ENCODE measurements around the gene KCNIP4. TPM values are rescaled to one million over a fixed set of nuclear protein-coding genes. Genes with fewer than 3 reads are reported as not detected.

The KCNIP4 gene
- polyA plus RNA-seq, 3 donors = 0.09 to 0.25 TPM; not detected in 1

- Mint-ChIP-seq H3K36me3 (no peaks in the 10 kb centered on the region), H3K4me3 (no peak overlapping the region), H3K9me3 (peaks cover 0 to 9% (median 1%) of the 10 kb centered on the region in 7 donors), H3K27me3 (ENCODE audit: low read depth in 3 of 3) (no peaks in the 10 kb centered on the region), H3K27ac (no peak overlapping the region), H3K4me1 (no peaks in the 10 kb centered on the region)
- Histone ChIP-seq H3K27ac (ENCODE audit: low read depth in 1 of 2, low read length in 2 of 2) (no peak overlapping the region), H3K36me3 (replicated peaks in 1 of 2; ENCODE audit: control insufficient read depth in 1 of 2, insufficient read depth in 2 of 2, low read length in 2 of 2) (no peaks in the 10 kb centered on the region), H3K4me2 (replicated peaks; ENCODE audit: extremely low read depth, low read length, poor library complexity, severe bottlenecking) (no peak overlapping the region), H4K20me1 (ENCODE audit: insufficient read depth, low read length) (no peaks in the 10 kb centered on the region), H3K9ac (ENCODE audit: insufficient read depth, low read length, poor library complexity, severe bottlenecking) (no peak overlapping the region), H3K4me1 (ENCODE audit: control insufficient read depth in 1 of 2, insufficient read depth in 2 of 2, low read length in 2 of 2) (no peaks in the 10 kb centered on the region), H3K27me3 (ENCODE audit: control insufficient read depth in 2 of 2, insufficient read depth in 2 of 2, low read length in 2 of 2) (no peaks in the 10 kb centered on the region), H2AFZ (ENCODE audit: insufficient read depth, low read depth, low read length, poor library complexity, severe bottlenecking) (no peak overlapping the region), H3K79me2 (ENCODE audit: insufficient read depth, low read length) (no peaks in the 10 kb centered on the region), H3K9me3 (replicated peaks in 1 of 2; ENCODE audit: control insufficient read depth in 1 of 2, insufficient read depth in 1 of 2, low read length in 2 of 2) (no peaks in the 10 kb centered on the region), H3K4me3 (replicated peaks in 1 of 3; ENCODE audit: low read depth in 2 of 3, low read length in 3 of 3) (no peak overlapping the region)
- TF ChIP-seq CTCF (IDR thresholded peaks at IDR 0.05) = no peak
- intact Hi-C loops (cut with micrococcal nuclease) = no loop called here
- no peak for DNase-seq
- WGBS (ENCODE audit: insufficient coverage) = 72% methylated on average over 3 of the region's 4 CpGs
Measured at GRCh38 chr4:21139327-21139726, 809.2 kb downstream of the KCNIP4 start.

GRCh38 chr4:21136051-21136630, 812.4 kb downstream of the KCNIP4 start:
- no peak overlapping the region for H3K4me2 ChIP-seq (replicated peaks; ENCODE audit: extremely low read depth, low read length, poor library complexity, severe bottlenecking)
- H2AFZ ChIP-seq (ENCODE audit: insufficient read depth, low read depth, low read length, poor library complexity, severe bottlenecking) = no peak overlapping the region
- Mint-ChIP-seq H3K27ac (no peak overlapping the region), H3K4me1 (no peaks in the 10 kb centered on the region), H3K9me3 (peaks cover 0 to 11% (median 2%) of the 10 kb centered on the region in 7 donors), H3K27me3 (ENCODE audit: low read depth in 3 of 3) (no peaks in the 10 kb centered on the region), H3K4me3 (no peak overlapping the region), H3K36me3 (no peaks in the 10 kb centered on the region)
- DNase-seq = no peak
- H3K4me3 ChIP-seq (replicated peaks in 1 of 3; ENCODE audit: low read depth in 2 of 3, low read length in 3 of 3) = no peak overlapping the region
- intact Hi-C loops (cut with micrococcal nuclease) = no loop called here
- no peak overlapping the region for H3K9ac ChIP-seq (ENCODE audit: insufficient read depth, low read length, poor library complexity, severe bottlenecking)
- no peaks in the 10 kb centered on the region for H3K36me3 ChIP-seq (replicated peaks in 1 of 2; ENCODE audit: control insufficient read depth in 1 of 2, insufficient read depth in 2 of 2, low read length in 2 of 2)
- H3K27me3 ChIP-seq (ENCODE audit: control insufficient read depth in 2 of 2, insufficient read depth in 2 of 2, low read length in 2 of 2) = no peaks in the 10 kb centered on the region
- H4K20me1 ChIP-seq (ENCODE audit: insufficient read depth, low read length) = no peaks in the 10 kb centered on the region
- H3K4me1 ChIP-seq (ENCODE audit: control insufficient read depth in 1 of 2, insufficient read depth in 2 of 2, low read length in 2 of 2) = no peaks in the 10 kb centered on the region
- no peak for TF ChIP-seq CTCF (IDR thresholded peaks at IDR 0.05)
- no peaks in the 10 kb centered on the region for H3K9me3 ChIP-seq (replicated peaks in 1 of 2; ENCODE audit: control insufficient read depth in 1 of 2, insufficient read depth in 1 of 2, low read length in 2 of 2)
- H3K27ac ChIP-seq (ENCODE audit: low read depth in 1 of 2, low read length in 2 of 2) = no peak overlapping the region
- no peaks in the 10 kb centered on the region for H3K79me2 ChIP-seq (ENCODE audit: insufficient read depth, low read length)
- no CpG with 5 or more reads among the region's 5 CpGs for WGBS (ENCODE audit: insufficient coverage)

All from CD14-positive monocyte (primary cell).